GM21367 (cell line): ENCODE results near the gene GPR37.

Experiments
- ATAC-seq: cut with Tn5 transposase; IDR thresholded peaks from one replicate; pipeline ENCODE4 v1.9.1; 2021; ENCODE audit not compliant: unreplicated experiment

The GPR37 gene

DNA sequence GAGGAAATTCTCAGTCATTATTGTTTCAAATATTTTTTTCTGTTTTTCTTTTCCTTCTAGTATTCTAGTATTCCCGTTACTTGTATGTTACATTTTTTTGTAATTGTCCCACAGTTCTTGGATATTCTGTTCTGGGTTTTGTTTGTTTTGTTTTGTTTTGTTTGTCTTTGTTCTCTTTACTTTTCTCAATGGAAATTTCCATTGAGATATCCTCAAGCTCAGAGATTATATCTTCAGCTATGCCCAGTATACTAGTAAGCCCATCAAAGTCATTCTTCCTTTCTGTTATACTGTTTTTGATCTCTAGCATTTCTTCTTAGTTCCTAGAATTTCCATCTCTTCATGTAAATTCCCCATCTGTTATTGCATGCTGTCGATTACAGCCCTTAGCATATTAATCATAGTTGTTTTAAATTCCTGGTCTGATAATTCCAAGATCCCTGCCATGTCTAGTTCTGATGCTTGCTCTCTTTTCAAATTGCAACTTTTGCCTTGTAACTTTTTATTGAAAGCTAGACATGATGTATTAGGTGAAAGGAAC lies 27.8 kb downstream of the GPR37 start:
- no peak for ATAC-seq

DNA sequence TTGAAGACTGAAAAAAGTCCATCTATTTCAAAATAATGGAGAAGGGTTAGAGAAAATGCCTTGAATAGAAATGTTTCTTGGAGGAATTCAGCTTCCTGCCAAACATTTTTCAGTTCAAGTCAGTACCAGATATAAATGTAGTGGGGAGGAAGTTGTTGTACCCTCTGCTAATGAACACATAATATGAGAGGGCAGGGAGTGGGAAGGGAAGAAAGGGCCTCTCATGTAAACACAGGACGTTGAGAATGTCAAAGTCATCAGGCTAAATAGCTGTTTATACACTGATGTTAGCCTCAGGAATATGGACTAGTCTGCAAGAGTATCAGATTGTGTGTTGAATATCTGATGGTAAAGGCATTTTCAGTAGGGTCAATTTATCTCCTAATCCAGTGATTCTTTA lies 37.0 kb downstream of the GPR37 start:
- ATAC-seq = no peak

DNA sequence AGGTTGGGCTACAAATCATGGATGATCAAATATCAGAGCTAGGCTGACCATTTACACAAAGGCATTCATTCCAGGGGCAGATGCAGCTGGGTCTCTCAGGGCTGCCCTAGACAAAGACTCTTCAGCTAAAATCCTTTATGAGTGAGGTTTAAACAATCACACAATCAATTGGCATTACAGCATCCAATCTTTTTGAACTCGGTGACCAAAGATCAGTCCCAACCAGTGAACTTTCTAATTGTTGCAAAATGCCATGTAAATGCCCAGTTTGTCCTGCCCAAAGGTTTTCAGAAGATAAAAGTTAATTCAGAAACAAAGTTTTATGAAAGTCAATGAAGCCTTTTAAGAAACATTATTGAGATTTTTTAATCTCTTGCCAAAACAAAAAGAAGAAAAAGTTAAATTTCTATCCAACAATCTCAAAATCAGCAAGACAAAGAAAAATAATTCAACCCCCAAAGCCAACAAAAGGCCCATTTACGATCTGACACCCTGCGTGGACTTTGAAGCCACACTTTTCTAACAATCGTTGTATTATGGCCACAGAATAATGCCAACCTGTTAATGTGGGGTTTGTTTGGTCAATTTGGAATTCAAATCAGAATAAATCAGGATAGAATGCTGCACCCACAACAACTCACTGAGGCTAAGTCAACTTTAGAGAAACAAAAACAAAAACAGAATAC lies 40.9 kb downstream of the GPR37 start:
- ATAC-seq = no peak

DNA sequence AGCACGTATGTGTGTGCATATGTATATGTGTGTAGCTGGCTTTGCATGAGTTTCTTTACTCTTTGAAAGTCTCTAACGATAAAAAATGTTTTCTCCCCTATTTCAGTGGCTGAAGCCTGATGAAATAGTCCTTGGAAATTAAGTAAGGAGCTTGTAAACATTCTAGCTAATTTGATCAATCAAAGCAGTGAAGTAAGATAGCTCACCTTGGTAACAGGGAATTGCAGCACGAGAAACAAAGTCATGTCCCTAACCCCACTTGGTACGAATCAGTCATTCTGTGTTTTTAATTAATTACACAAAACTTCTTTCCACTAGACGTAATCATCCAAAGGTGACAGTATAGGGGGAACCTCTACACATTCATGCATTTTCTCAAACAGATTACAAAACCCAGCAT lies 41.5 kb downstream of the GPR37 start:
- ATAC-seq = no peak

DNA sequence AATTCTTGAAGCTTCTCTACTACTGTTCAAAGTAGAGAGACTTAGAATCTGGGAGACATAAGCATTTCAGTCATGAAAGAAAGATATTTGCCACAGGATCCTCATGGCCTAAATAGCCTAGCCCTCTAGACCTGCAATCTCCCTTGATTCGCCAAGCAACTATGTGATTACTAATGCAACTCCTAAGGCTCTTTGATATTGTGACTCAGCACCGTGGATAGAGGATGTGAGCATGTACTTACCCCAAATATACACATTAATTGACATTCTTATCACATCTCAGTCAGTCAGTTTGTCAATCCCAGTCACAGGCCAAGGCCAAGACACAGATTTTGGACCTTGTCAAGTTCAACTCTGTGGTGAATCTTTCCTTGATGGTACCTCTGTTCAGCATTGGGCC lies 42.6 kb downstream of the GPR37 start:
- no peak for ATAC-seq

DNA sequence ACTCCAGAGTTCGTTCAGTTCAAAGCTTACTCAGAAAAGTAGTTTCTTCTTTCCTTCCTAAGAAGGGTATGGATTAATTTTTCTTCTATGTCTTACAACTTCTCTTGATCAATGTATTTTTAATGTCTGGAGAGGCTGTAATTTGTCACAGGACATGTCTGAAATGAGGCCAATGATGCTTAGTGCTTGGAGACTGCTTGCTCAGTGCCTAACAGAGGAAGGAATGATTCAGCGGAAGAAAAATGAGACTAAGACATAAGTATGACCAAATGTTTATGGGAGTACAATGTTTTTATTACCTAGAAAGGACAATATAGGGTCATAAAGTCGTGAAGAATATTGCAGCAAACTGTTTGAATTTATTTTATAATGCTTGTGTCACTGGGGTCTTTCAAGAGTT lies 43.3 kb downstream of the GPR37 start:
- ATAC-seq = no peak

DNA sequence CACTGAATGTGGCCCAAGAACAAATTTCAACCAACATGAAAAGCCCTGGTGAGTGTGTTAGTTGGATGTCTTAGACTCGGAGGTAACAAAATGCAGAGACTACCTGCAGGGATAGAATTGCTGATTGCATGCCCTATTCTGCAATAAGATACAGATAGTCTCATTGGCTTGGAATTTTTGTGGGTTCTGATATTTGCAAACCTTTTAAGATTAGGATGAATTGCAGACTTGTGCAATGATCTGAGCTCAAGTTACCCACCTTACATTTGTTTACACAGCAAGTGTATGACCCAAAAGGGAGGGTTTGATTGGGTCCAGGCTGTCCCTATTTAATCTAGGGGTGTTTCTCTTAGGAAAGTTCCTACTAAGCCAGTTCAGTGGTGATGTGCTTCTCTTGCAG lies 45.4 kb downstream of the GPR37 start:
- no peak for ATAC-seq

DNA sequence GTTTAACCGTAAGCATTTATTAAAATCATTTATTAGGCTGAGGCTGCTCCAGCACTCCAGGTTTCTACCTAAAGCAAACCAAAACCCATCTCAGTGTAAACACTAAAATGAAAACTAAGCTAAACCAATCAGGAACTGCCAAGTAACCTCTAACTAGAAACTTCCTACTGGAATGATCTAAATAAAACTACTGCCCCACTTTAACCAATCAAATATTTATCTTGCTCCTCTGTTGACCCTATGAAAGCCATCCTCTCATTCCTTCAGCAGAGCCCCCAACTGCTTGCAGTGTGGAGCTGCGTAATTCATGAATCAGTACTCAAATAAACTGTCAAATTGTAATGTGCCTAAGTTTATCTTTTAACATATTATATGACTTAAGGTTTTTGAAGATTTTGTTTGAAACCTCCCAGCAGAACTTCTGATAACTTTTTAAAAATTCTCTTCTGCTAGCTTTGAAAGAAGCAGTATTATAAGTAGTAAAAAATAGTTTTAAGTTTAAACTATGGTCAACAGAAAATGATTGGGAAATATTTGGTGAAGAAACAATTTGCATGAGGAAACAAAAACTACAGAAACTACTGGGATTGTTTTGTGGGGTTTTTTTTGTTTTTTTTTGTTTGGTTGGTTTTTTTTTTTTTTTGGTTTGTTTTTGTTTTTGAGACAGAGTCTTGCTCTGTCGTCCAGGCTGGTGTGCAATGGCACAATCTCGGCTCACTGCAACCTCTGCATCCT lies 47.4 kb downstream of the GPR37 start:
- no peak for ATAC-seq

DNA sequence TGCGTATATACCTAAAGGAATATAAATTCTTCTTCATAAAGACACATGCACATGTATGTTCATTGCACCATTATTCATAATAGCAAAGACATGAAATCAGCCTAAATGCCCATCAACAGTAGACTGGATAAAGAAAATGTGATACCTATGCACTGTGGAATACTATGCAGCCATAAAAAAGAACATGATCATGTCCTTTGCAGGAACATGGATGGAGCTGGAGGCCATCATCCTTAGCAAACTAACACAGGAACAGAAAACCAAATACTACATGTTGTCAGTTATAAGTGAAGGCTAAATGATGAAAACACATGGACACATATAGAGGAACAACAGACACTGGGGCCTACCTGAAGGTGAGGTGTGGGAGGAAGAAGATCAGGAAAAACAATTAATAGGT lies 48.7 kb downstream of the GPR37 start:
- no peak for ATAC-seq

DNA sequence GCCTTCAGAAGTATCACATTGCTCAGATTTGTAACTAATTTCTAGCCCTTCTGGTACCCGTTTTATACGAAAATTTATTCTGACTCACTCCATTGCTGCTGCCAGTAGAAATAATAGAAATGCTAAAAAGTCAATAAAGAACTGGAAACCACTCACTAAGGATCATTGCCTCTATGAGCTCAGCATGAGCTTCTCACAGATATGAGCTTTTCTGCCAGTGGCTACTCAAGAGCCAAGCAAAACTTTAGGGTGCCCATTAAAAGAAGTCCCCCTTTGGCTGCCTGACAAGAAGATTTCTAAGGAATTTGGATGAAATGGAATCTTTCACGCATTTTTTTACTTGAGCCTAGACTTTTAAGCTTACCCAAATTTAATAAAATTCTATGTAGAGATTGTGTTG lies 52.5 kb downstream of the GPR37 start:
- ATAC-seq = no peak

DNA sequence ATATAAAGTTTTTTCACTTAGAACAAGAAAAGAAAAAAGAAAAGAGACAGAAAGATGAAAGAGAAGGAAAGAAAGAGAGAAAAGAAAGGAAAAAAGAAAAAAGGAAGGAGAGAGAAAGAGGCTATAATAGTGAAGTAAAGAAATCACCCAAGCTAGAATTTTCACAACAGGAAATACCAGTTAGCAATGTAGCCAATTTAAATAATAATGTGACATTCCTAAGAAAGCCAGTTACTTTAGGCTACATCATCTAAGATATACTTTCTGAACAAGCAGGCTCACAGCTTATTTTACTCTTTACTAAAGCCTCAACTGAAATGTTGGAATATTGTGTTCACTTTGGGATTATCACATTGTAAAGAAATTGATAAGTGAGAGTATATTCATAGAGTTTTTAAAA lies 53.6 kb downstream of the GPR37 start:
- no peak for ATAC-seq

DNA sequence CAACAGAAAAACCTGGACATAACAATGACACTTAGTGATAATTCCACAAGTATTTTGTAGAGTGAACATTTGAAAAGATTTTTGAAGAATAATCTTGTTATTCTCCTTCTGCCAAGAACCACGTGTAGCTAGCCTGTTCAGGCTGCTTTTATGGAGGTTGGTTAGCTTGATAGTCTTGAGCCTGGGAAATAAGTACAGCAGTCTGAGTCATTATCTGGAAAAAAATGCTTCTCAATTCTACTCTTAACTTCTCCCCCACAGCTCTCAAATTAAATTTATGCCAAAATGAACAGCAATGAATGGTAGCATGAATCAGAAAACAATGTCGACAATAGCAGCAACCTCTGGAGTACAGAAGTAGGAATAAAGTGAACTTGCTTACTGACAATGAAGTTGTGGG lies 63.2 kb downstream of the GPR37 start:
- no peak for ATAC-seq

DNA sequence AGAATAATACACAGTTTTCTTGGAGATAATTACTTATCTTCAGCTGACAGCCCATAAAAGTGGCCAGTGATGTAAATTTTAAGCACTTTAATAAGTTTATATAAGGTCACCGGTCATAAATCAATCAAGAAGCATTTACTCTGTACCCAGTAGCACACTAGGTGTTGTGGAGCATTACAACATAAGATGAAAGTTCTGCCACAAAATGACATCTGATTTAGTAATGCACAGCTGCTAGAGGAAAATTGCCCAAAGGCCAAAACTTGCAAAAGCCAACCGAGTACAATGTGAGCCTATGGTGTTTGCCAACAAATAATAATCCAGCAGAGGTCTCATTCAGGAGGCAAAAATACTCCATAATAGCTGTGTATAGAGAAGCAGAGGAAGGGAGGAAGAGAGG lies 63.6 kb downstream of the GPR37 start:
- ATAC-seq = no peak

DNA sequence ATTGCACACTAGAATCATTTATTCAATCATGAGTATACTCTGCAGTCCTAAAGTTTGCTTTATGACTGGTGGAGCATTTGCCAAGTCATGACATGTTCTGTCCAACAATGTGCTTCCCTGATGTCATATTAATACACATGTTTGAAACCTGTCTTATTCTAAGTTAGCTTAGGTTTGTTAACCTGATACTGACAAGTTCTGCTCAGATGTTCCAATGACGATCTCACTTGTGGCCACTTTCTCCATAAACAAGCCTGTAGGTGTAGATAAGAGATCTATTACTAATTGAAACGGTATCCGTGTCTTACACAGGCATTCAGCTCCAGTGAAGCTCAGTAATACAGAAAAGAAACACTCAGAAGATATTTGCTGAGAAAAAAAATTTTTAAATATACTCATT lies 64.9 kb downstream of the GPR37 start:
- ATAC-seq = no peak

DNA sequence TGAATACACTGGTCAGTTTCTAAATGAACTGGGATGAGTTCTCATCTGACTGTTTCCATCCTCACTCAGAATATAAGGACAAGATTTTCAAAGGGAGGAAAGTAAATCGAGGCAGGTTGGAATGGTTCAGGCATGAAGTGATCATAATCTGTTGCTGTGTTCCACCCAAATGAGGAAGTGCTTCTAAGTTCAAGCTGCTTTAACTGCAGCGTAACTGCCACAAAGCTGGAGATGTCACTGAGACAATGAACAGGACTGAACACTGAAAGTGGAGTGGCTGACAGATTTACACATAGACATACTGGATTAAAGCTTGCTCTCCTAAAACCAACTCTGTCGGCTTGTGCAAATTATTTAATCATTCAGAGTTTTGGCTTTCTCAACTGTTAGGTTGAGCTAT lies 66.6 kb downstream of the GPR37 start:
- ATAC-seq = no peak

DNA sequence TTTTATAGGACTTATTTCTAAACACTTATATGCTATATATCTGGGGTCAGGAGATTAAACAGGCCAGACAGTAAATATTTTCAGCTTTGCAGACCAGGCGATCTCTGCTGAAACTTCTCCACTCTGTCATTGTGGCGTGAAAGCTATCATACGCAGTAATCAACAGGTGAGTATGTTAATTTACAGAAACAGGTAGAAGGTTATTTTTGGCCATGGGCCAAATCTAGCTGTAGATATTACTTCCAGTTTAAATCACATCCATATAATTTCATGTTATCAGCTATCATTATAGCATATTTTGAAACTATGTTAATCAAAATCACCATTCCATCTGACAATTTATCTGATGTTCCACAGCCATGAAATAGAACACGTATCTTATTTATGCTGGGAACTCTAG lies 67.8 kb downstream of the GPR37 start:
- no peak for ATAC-seq
